Mucosa of descending colon (tissue), 3 donors: Measurements from ENCODE around the gene SPRR4. TPM values are rescaled to one million over a fixed set of nuclear protein-coding genes. Genes with fewer than 3 reads are reported as not detected.

Source experiments
- ATAC-seq: fragments of 200-7000 bp; cut with Tn5 transposase; one replicate; pipeline ENCODE4 v1.9.1; 2020; ENCODE audit warnings: mild to moderate bottlenecking, moderate library complexity
- DNase-seq, 3 donors: peaks; one replicate each; pipeline ENCODE4 v3.0.0-alpha.2; 2020
- H3K36me3 ChIP-seq: fragments of 200-600 bp; one replicate; pipeline ENCODE4 v1.8.0; 2021; ENCODE audit warnings: low read depth, mild to moderate bottlenecking
- H3K4me1 ChIP-seq: fragments of 200-600 bp; one replicate; pipeline ENCODE4 v1.8.0; 2021; ENCODE audit warnings: low read depth, mild to moderate bottlenecking
- H3K4me3 ChIP-seq: fragments of 200-600 bp; one replicate; pipeline ENCODE4 v1.8.0; 2021; ENCODE audit warnings: mild to moderate bottlenecking
- H3K9me3 ChIP-seq: fragments of 200-600 bp; one replicate; pipeline ENCODE4 v1.8.0; 2021; ENCODE audit warnings: mild to moderate bottlenecking
- intact Hi-C, 2 donors: fragments of 100-400 bp; cut with DNase I in 1 of 2; cut with micrococcal nuclease in 1 of 2; formaldehyde crosslinking; loops; one replicate each; pipeline versions ENCODE4 v1.11.0 to v1.11.1; 2022; cut with DNase I, micrococcal nuclease
- total RNA-seq, 3 donors: library from RNA; stranded (reverse); fragmentation: NEBNext Ultra II Directional in 2 of 3; extraction: Animal tissue kit (Norgen Biotek cat#: 25700) in 2 of 3; gene quantifications; one replicate each; pipeline versions ENCODE4 v1.2.1 to v1.2.4, GENCODE V29; 2021 to 2023
- TF ChIP-seq, protein P1 (sequence below): fragments of 200-600 bp; IDR thresholded peaks from one replicate; pipeline ENCODE4 v1.8.0; 2022; ENCODE audit warnings: antibody characterized with exemption, mild to moderate bottlenecking
- donor health status: DM: no; HTN: no; CAD: no; lungs with moderate emphysema.
- donor health status: DM: no; HTN: no; CAD: no.
- donor health status: DM: no; HTN: yes; CAD: no.

SPRR4 gene
- total RNA-seq, 3 donors from 2014 or later = not detected

DNA sequence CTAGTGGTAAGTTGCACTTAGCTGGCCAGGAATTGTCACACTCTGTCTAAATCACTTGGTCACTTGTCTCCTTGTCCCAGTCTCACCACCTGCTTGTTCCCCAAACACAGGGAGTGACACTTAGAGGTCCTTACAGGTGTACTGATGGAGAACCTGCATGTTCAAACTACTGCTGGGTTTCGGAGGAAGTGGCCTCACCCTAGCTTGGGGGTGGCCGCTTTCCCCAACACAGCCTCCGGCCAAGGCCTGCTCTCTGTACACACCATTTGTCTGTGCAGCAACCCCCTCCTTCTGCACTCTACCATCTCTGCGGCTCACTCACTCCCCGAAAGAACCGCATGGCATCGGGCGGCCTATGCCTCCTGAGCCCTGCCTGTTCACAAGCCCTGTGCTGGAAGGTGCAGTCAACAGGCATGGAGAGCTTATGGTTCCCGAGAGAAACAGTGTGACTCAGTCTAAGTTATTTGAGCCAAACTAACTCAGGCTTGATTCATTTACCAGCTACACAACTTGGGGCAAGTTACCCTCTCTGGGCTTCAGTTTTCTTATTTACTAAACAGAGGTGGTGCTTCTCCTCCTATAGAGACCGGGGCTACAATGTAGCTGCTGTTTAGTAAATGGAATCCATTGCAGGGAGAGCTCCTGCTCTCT is 10.5 kb upstream of the SPRR4 start:
- no peak for DNase-seq
- no peaks in the 10 kb centered on the region for H3K4me1 ChIP-seq
- TF ChIP-seq, protein P1, sequence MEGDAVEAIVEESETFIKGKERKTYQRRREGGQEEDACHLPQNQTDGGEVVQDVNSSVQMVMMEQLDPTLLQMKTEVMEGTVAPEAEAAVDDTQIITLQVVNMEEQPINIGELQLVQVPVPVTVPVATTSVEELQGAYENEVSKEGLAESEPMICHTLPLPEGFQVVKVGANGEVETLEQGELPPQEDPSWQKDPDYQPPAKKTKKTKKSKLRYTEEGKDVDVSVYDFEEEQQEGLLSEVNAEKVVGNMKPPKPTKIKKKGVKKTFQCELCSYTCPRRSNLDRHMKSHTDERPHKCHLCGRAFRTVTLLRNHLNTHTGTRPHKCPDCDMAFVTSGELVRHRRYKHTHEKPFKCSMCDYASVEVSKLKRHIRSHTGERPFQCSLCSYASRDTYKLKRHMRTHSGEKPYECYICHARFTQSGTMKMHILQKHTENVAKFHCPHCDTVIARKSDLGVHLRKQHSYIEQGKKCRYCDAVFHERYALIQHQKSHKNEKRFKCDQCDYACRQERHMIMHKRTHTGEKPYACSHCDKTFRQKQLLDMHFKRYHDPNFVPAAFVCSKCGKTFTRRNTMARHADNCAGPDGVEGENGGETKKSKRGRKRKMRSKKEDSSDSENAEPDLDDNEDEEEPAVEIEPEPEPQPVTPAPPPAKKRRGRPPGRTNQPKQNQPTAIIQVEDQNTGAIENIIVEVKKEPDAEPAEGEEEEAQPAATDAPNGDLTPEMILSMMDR = no peak
- intact Hi-C loops = no loop called here
- no peaks in the 10 kb centered on the region for H3K9me3 ChIP-seq
- no peak for ATAC-seq
- no peak overlapping the region for H3K4me3 ChIP-seq
- no peaks in the 10 kb centered on the region for H3K36me3 ChIP-seq

DNA sequence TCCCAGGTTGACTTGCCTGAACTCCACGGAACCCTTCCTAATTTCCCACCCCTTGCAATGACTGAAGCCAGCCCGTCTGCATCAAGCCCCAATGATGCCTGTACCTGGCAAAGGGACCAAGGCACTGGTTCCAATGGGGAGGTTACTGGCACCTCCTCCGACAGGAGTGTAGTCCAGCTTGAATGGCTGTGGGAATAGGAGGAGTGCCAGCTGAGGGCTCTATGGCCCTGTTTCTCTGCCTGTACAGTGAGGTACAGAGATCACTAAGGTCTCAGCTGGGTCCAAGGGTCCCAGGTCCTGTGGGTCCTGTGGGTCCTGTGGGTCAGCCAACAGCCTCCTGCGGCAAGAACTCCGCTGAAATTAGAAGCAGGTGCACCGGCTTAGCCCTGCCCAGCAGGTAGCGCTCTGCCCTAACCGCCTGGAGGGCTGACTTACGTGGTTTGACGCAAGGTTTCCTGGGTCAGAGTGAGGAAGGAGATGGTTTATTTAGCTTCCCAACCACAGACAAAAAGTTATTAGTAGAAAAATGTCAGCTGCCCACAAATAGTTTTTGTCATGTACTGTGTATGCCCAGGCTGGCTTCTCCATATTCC is 9.9 kb upstream of the SPRR4 start:
- TF ChIP-seq, protein P1 = no peak
- ATAC-seq = no peak
- H3K4me1 ChIP-seq = no peaks in the 10 kb centered on the region
- no peaks in the 10 kb centered on the region for H3K36me3 ChIP-seq
- H3K9me3 ChIP-seq = no peaks in the 10 kb centered on the region
- no peak overlapping the region for H3K4me3 ChIP-seq
- no peak for DNase-seq
- intact Hi-C loops = no loop called here

DNA sequence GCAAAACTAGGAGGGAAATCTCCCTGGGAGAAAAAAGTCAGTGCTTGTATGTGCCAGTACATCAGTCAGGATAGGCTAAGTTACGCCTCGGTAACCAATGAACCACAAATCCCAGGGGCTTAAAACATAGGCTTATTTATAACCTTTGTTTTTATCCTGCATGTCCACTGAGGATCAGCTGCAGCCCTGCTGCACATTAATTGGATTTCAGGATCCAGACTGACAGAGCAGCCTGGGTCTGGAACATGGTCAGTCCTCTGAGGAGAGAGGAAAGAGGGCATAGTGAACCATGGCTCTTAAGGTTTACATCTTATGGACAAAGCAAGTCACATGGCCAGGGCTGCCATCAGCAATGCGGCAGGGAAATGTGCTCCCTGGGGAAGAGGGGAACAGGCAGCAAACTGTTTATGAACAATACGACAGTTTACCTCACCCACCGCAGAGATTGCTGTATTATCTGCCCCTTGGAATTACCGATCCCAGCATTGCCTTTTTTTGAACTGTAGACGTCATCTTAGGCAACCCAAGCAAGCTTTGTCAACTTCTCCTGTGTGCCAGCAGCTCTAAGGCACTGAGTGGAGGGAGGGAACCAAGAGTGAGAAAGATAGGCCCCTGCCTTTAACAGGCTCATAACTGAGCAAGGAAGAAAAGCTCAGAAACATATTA is 9.1 kb upstream of the SPRR4 start:
- intact Hi-C loops = no loop called here
- H3K9me3 ChIP-seq = no peaks in the 10 kb centered on the region
- H3K36me3 ChIP-seq = no peaks in the 10 kb centered on the region
- no peak overlapping the region for H3K4me3 ChIP-seq
- TF ChIP-seq, protein P1 = no peak
- ATAC-seq (no peak), DNase-seq (no peak)
- H3K4me1 ChIP-seq = no peaks in the 10 kb centered on the region

DNA sequence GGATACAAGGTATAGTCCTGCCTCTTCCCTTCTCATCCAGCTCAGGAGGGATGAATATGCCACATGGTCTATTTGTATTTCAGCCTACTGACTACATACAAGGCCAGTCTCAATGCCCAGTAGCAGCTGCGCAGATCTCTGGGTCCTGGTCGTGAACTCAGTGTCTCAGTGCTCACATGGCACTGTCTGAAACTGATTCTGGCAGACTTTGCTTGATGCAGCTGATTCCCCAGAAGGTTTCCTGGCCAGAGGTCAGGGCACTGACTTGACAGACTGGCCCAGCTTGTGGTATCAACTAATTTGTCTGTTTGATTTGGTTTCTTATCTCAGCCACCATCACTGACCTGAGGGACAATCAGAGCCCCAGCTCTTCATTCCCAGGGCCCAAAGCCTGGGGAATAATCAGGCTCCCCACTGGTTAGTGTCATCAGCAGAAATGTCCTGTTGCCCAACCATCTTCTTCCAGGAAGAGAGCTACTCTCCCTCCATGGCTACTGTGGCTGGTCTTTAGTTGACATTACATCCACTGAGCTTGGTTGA is 7.5 kb upstream of the SPRR4 start:
- ATAC-seq = no peak
- DNase-seq = no peak
- intact Hi-C loops = no loop called here
- Histone ChIP-seq H3K4me1 (no peaks in the 10 kb centered on the region), H3K4me3 (no peak overlapping the region), H3K9me3 (no peaks in the 10 kb centered on the region), H3K36me3 (no peaks in the 10 kb centered on the region)
- TF ChIP-seq, protein P1 = no peak

DNA sequence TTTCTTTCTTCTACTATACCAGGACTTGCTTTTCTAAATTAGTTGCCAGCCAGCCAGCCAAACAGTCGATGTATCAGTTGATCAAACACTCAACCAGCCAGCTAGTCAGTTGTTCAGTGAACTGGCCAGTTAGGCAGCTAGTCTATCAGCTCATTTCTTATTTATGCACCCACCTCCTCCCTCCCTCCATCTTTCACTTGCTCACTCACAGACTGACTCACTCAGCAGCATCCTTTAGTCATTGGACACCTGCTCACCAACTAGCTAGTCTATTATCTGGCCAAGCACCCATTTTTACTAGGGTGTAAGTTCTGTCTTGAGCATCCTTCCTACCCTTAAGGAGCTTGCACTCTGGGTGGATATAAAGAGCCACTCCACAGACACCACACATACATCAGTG is 5.9 kb upstream of the SPRR4 start:
- H3K36me3 ChIP-seq = no peaks in the 10 kb centered on the region
- H3K4me1 ChIP-seq = no peaks in the 10 kb centered on the region
- intact Hi-C loops = no loop called here
- no peaks in the 10 kb centered on the region for H3K9me3 ChIP-seq
- no peak for DNase-seq
- ATAC-seq = no peak
- no peak overlapping the region for H3K4me3 ChIP-seq
- TF ChIP-seq, protein P1 = no peak
